ENCODE measurements around the gene ACAP1.

The ACAP1 gene

DNA sequence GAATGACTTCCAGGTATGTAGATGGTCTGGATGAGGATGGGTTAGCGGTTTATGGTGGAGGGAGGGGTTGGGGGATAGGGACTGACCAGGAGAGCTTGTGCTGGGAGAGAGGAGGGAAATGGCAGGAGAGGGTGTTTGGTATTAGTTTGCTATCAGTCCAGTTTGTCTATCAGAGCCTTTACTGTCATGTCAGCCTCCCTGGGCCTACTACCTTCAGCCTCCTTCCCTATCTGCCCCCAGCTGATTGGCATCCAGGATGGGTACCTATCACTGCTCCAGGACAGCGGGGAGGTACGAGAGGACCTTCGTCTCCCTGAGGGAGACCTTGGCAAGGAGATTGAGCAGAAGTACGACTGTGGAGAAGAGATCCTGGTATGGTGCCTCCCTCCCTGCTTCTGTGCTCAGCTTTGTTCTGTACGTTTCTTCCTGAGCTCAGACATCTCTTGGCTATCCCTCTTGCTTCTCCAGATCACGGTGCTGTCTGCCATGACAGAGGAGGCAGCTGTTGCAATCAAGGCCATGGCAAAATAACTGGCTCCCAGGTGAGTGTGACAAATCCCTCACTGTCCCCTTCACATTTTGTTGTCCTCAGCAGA is 25.1 kb upstream of the ACAP1 start:
- no peak for DNase-seq

DNA sequence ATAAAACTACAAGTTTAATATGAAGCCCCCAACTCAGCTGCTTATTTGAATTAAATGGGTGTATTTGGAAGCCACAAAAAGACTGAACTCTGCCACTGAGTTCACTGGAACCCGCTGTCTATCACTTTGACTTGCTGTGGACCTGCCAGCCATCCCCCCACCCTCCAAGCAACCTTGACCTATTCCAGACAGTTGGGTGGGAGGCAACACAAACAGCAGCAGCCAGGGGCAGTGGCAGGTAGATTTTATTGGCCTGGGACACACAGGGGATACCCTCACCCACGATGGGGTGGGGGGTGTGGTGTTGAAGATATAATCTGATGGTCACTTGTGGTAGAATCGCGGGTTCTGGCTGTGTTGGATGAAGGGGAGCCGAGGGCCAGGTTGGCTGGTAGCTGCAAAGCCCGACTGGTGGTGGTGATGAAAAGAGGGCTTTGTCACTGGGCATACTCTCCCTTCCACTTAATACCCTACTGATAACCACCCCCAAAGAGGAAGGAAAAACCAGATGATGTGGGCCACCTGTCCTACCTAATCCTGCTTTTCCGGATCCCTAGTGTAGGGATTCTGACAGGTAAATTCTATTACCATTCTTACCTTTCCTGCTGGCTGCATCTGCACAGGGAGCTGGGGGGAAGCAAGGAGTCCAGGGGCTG is 23.8 kb upstream of the ACAP1 start:
- no peak for DNase-seq

DNA sequence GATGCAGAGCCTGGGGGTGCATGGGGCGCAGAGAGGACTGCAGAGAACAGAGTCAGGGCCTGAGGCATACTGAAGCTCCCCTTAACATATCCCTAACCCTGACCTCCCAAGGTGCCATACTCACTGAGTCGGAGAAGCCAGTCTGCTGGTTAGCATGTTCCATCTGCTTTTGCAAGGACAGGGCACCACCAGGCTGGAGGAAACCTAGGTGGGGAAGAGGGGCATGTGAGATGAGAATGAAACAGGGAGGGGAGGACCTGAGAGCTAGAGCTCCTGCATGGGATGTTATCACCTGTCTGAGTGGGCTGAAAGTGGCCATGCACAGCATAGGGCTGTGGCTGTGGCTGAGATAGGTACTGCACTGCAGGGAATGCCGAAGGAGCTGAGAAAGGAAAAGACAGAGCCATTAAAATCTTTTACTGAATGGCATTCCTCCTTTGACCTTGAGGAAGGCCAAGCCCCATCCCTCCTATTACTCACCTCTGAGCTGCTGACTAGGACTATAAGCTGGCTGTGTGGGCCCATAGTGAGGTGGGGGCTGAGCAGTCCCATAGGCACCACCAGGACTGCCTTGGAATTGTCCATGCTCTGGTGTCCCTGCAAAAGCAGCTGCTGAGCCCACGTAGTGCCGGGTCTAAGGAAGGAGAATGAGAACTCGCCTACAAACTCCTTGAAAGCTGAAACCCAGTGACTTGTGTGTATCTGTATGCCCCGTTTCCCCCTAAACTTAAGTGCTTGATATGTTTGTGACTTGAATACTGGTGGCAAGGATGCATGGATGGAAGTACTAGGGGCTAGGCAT is 23.0 kb upstream of the ACAP1 start:
- no peak for DNase-seq

DNA sequence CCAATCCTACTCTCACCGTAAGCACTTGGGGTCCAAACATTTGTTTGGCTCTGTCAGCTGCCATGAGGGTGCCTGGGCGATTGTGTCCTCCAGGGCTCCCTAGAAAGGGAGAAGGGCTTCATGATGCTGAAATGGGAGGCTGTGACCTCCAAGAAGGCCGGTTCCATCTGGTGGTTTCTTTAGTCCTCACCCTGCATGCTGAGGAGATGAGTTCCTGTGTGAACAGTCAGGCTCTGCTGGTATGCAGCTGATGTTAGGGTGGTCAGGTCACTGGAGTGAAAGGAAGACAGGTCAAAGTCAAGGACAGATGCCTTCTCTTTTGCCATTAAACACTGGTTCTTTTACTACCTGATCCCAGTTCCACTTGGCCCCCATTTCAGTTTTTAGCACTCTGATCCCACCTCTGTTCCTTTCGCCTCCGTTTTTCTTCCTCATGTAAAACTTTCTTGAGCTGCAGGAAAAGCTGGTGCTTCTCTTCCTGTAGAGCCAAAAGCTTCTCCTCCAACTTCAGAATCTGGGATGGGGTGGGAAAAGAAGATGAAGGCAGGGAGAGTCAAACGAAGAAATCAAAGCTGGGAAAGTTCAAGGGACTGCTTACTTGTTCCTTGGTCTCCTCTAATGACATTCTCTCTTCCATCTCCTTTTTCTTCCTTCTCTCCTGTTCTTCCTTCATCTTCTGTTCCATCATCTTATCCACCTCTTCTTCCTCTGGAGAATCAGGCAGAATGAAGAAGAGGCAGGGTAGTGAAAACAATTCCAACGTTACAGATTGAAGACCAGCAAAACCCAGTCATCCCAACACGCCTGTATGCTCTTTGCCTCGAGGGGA is 22.2 kb upstream of the ACAP1 start:
- DNase-seq: no peak

DNA sequence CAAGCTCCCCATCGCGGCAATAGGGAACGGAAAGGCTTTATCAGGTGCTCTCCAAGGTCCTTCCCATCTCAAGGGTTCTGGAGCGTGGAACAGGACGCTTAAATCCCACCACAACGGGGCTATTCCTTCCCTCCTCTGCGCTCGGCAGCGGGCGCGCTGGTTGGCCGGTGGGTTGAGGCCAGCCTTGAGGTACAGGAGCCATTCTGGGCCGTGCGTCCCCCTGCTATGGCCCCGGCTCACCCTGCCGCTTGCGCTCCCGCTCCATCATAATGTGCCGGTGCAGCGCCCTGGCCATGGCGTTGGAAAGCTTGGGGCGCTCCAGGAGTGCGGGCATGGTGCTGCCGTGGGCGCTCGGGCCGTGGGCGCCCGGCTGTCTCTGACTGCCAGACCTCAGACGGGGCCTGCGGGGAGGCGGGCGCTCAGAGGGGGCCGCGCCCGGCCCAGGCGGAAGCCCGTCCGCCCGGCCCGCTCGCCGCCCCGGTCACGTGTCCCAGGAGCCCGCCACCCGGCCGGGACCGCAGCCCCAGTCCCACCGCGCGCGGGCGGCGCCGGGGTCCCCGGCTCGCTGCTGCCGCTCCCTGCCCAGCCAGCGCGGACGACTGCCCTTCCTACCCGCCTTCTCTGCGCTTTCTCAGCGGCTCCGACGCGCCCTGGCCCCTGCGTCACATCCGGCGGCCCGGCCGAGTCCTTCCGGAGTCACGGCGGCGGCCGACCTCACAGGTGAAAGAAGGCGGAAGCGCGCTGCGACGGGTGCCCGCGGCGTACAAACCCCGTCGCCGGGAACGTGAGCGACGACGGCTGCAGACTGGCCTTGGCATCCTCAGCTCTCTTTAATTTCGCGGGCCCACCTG is 21.4 kb upstream of the ACAP1 start, which contains the start of gene GPS2:
Gene GPS2 (minus strand): TSS at position 642 of the 851 bp plus-strand sequence. CDS start 308 bp downstream, at position 334.
- DNase-seq: peak; percentile 93 to 94

DNA sequence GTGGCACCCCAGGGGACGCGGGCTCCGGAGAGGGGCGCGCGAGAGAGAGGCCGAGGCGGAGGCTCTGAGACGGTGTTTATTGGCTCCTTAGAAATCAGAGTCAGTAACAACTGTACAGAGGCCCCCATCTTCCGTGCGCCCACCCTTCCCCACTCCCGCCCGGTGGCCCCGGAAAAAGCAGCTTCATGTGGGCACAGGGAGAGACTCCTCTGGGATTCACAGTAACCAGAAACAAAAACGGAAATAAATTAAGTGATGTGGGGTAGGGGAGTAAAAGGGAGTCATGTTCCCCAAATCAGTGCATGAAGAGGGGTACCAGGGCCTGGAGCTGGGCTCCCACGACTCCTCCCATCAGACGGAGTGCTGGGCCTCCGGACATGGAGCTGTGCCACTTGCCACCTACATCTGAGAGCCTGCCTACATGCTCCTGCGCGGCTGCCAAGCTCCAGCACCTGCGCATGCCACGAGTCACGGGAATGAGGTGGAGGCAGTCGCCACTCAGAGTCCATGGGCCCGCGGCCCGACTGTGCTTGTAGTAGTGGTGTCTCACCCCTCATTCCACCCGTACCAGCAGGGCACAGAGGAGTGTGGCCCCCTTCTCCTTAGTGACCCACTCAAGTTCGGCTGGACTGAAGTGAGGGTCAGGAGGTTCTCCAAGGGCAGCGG is 20.6 kb upstream of the ACAP1 start:
- DNase-seq: no peak

DNA sequence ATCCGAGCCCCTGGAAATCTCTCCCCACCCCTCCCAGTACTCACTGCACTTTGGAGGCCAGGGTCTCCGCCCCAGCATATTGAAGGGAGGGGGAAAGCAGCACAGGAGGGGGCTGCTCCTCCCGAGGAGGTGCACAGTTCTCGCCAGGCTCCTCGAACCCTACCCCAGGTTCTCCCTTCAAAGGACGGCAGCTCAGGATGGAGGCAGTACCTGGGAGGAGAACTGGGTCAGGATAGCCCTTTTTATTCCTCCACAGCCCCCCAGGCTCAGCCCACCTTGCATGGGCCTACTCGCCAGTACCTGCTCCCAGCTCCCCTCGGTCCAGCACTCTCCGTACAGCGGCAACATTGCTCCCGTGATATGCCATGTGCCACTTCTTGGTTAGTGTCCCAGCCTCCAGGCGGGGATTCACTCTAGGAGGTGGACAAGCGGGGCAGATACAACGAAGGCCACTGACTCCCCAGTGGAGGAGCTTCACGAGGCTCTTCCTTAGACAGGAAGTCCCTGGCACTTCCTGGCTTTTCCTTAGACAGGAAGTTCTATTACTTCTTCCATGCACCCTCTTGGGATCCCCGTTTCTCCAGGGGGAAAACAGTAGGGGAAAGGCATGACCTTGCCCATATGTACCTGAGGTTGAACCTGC is 19.0 kb upstream of the ACAP1 start:
- DNase-seq: no peak

DNA sequence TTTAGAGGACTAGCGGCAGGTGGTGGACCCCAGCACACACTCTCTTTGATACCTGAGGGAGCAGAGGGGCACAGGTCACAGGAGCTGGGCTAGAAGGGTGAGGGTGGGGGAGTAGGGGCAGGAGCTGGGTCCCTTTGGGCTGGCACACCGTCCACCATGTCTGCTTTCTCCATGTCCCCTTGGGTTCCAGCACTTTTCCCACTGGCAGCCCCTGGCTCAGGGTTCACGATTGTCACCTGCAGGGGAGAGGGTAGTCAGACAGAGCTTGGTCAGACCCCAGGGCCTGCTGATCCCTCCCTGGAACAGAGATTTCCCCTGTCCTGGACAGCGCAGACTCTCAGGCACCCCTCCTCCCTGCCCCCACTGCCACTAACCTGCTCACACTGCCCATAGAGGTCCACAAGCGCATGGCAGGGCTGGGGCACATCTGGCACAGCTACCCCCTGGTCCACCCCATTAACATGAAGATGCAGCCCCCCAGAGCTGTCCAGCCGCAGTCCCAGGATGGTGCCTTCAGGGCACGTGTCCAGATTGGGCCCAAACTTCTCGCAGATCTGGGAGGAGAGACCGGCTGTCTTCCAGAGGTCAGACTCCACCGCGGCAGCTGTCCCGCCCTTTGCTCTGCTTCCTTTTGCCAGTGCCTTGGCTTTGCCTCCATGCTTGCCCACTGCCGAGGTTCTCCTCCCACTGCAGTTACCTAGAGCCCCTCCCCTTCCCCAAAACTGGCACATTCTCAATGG is 18.0 kb upstream of the ACAP1 start:
- DNase-seq: no peak

DNA sequence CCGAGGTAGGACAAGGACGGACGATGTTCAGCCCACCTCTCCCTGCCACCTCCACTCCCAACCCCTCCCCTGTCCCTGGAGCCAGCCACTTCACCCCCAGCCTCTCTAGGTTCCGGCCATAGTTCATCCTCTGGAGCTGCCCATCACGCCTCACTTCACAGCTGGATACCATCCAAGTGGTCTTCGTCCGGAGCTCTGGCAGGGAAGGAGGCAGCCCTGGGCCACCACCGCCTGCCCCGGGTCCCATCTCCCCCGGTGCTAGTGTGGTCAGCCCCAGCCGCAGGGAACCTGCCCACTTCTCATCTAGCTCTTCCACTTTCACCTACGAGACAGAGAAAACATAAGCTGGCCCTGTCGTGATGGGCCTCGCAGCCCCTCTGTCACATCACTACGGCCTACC is 14.9 kb upstream of the ACAP1 start:
- no peak for DNase-seq

DNA sequence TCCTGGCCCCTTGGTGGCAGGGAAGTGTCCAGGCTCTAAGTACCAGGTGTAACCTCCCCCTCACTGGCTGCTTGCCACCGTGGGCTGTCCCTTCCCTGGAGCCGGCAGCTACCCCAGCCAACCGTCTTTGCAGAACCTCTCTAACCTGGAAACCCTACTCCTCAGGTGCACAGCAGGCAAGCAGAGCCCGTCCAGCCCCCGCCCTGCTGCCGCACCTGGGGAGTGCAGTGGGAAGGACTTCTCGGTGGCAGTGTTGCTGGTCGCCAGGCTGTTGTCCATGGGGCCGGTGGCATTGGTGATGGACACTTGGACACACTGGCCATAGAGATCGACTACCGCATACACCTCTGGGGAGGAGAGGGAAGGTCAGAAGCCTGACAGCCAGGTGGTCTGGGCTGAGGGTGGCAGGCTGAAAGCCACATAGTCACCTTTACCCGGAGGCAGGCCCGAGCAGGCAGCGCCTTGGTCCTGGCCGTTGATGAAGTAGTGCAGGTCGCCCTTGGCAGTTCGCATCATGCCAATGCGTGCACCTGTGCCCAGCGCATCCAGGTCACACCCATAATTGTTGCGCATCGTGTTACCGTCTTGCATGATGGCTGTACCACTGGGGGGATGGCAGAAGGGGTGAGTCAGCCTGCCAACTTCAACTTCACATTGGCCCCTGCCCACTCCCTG is 13.7 kb upstream of the ACAP1 start:
- DNase-seq: no peak

DNA sequence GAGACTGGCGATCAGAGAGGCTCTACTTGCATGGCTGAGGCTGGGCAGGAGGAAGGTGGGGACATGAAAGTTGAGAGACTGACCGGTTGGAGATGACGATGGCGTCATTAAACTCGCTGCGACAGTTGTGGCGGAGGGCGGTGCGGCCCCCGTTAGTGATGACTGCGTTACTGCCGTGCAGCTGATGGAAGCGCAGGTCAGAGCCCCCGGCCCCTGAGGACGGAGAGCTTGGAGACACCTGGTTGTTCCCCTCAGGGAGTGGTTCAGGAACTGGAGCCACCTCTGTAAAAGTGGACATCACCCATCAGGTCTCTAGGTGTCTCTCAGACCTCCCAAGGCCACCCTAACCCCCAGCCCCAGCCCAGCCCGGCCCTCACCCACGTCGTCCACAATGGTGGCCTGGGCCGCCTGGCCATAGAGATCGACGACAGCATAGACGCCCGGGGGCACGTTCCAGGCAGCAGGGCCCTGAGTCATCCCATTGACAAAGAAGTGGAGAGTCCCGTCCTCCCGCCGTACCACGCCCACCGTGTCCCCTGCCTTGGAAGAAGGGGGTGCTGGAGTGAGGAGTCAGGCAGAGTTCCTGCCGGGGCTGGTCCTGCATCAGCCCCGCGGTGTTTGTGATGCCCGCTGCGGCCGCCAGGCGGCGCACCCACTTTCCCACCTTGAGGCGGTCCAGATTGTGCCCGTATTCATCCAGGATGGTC is 12.4 kb upstream of the ACAP1 start:
- DNase-seq: peak; percentile 76 to 78

DNA sequence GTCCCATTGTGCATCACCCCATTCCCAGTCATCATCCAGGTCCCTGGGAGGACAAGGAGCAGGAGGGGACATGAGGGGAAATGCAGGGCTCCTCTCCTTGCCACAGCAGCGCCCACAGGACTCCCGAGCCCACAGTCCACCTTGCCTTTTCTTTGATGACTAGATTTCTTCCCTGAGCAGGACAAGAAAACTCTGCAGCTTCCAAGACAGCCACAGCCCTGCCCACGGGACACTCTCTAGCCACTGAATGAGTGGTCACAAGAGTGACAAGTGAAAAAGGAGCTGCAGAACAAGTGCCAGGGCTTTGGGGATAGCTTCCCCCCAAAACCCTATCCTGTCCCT is 11.9 kb upstream of the ACAP1 start:
- no peak for DNase-seq

DNA sequence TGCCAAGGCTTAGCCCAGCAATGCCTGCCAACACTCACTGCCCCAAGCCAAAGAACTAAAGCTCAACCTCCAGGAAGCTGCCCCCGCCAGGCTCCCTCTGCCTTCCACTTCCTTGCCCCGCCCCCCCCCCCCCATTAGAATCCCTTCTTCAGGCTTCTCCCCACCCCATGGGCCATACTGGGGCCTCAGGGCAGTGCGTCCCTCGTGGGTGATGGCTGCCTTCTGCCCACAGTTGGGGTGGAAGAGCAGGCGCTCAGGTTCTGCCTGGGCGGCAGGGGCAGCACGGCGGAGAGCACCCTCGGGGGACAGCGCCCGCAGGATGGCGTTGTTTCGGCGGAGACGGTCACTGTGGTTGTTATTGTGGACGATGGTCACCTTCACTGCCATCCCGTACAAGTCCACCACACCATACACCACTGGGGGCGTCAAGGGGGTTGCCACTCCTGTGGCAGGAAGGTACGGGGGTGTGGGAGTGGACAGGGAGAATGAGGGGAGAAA is 11.2 kb upstream of the ACAP1 start:
- no peak for DNase-seq

DNA sequence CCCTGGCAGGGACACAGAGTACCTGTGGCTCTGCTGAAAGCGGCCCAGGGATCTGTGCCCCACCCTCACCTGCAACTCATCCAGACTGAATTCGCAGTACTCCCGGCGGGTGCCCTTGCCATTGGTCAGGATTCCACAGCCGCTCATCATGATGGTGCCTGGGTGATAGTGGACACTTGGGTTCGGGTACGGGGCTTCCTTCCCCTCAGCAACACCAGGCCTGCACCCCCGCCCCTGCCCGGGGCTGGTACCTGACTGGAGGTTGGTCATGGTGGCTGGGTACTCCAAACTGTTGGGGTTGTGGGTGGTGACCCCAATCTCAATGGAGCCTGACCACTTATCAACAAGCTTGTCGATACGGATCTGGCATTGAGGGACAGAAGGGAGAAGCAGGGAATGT is 10.1 kb upstream of the ACAP1 start:
- no peak for DNase-seq

DNA sequence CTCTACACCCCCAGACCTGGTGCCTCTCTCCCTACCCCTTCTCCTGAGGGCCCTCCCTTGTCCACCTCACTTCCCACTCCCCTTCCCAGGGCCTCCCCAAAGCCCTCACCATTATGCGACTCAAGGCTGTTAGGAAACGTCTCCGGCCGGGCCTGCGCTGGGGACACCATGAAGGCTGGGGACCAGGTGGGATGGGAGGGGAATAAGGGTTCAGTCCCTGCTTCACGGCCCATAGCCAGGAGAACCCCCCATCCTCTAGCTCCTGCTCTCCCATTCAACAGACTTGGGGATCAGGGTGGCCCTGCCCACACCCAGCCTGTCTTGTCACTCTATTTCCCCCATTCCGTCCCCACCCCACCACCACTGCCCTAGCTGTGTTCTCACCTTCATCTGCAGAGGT is 9.3 kb upstream of the ACAP1 start:
- no peak for DNase-seq

DNA sequence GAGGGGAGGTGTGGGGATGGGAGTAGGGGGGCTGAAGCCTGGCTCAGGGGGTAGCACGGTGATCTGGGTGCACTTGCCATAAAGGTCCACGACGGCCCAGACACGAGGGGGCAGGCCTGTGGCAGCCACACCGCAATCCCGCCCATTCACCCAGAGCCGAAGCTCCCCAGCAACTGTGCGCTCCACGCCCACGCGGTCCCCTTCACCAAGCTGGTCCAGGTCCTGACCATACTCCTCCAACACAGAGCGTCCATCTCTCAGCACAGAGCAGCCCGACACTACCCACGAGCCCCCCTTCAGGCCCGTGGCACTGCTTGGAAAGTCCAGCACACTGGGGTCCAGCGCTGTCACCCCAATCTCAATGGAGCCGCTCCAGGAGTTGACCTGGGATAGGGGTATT is 8.8 kb upstream of the ACAP1 start:
- no peak for DNase-seq

DNA sequence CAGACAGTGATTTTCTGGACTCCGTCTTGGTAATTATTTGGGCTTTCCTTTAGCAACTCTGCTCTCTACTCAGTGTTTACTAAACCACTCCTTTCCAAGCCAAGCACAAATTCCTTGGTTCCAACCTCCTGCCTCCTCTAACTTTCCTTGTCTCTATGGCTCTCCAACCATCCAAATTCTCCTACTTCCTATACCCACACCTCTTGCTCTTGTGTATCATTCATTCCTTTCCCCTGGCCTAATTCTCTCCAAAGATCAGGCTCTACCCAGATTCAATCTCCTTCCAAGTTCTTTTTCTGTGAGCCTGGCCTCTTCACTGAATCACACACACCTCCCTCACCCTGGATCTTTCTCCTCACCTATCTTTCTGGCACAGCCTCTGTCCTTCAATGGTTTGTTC is 8.3 kb upstream of the ACAP1 start:
- DNase-seq: no peak

DNA sequence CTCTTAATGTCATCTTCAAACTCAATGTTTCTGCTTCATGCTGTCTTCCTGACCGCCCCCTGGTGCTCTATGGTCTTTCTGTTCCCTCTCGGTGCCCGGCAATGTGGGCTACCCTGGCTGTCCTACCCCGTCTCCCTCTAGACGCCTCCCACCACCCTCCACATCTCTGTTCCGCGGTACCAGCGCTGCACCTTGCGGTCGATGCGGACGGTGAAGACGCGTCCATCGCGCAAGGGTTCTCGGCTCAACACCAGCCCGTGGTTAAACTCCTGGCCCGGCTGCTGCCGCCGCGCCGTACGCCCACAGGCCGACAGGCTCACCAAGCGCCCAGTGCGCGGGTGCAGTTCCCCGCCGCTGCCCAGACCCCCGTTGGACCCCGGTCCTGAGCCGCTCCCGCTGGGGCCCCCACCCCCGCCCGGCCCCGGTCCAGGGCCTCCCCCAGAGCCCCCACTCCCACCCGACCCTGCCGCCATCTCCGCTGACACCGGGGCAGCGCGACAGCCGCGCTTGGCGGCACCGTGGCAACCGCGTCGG is 7.4 kb upstream of the ACAP1 start, which contains the start of gene NEURL4:
Gene NEURL4 (minus strand): TSS at position 496 of the 534 bp plus-strand sequence. CDS start 23 bp downstream, at position 473.
- DNase-seq: peak in 1 of 2 experiments; percentile 48

Data from activated CD4-positive, alpha-beta T cell treated with anti-CD3 and anti-CD28 coated beads, Interleukin-2, amount 50 U/mL, for 48 hours (primary cell).